Esophagus (tissue), 2 donors: ENCODE results near the gene VWA1. TPM values are rescaled to one million over a fixed set of nuclear protein-coding genes. Genes with fewer than 3 reads are reported as not detected.
A peak's percentile ranks its signal among the peaks of the same experiment; 100 is the strongest.
"Not testable (repeated sequence)": the region's sequence is repeated elsewhere in the genome, so short reads cannot be mapped to it uniquely, and the experiment has no call there.

Experiments used
- H3K27ac ChIP-seq, 2 donors: one replicate each; pipeline ENCODE4 v1.5.1; 2013; ENCODE audit warnings: low read depth in 2 of 2, mild to moderate bottlenecking in 2 of 2, inconsistent platforms in 1 of 2, low read length in 1 of 2, moderate library complexity in 1 of 2
- H3K27me3 ChIP-seq, 2 donors: one replicate each; pipeline ENCODE4 v1.6.1; 2013; ENCODE audit warnings: low read length in 2 of 2, control low read depth in 1 of 2, mild to moderate bottlenecking in 1 of 2; ENCODE audit not compliant: insufficient read depth in 2 of 2, control insufficient read depth in 1 of 2
- H3K36me3 ChIP-seq, 2 donors: one replicate each; pipeline ENCODE4 v1.6.1; 2013; ENCODE audit warnings: low read length in 1 of 2; ENCODE audit not compliant: control insufficient read depth in 2 of 2, insufficient read depth in 2 of 2
- H3K4me1 ChIP-seq, 2 donors: one replicate each; pipeline ENCODE4 v1.6.1; 2013; ENCODE audit warnings: low read length in 1 of 2; ENCODE audit not compliant: control insufficient read depth in 2 of 2, insufficient read depth in 2 of 2
- H3K4me3 ChIP-seq, 2 donors: one replicate each; pipeline ENCODE4 v1.5.1; 2013; ENCODE audit warnings: low read length in 2 of 2, mild to moderate bottlenecking in 2 of 2, low read depth in 1 of 2, moderate library complexity in 1 of 2
- H3K9me3 ChIP-seq, 2 donors: one replicate each; pipeline ENCODE4 v1.6.1; 2013; ENCODE audit warnings: mild to moderate bottlenecking in 2 of 2, low read depth in 1 of 2, low read length in 1 of 2, moderate library complexity in 1 of 2; ENCODE audit not compliant: control insufficient read depth in 2 of 2, insufficient read depth in 1 of 2
- WGBS, 2 donors: extraction: QIAGEN DNeasy Blood & Tissue Kit; methylation state at CpG; one replicate each; pipeline ENCODE4 v1.1.7; 2013; 5-methylcytosine and 5-hydroxymethylcytosine counted together
- polyA plus RNA-seq, 2 donors: library from polyadenylated mRNA; stranded (reverse); fragments of 200-250 nt; gene quantifications; one replicate each; pipeline ENCODE4 v1.2.3, GENCODE V29; 2013
- donor health status: healthy with polysubstance abuse.
- donor health status: Bipolar disorder and iron deficiency.

VWA1 gene
- polyA plus RNA-seq, 2 donors, result 21.0 to 21.4 TPM

GRCh38 chr1:1463312-1463711 lies 27.8 kb downstream of the VWA1 start:
- 85 to 90% methylated on average over 7 of the region's 7 CpGs for WGBS, 2 donors

DNA sequence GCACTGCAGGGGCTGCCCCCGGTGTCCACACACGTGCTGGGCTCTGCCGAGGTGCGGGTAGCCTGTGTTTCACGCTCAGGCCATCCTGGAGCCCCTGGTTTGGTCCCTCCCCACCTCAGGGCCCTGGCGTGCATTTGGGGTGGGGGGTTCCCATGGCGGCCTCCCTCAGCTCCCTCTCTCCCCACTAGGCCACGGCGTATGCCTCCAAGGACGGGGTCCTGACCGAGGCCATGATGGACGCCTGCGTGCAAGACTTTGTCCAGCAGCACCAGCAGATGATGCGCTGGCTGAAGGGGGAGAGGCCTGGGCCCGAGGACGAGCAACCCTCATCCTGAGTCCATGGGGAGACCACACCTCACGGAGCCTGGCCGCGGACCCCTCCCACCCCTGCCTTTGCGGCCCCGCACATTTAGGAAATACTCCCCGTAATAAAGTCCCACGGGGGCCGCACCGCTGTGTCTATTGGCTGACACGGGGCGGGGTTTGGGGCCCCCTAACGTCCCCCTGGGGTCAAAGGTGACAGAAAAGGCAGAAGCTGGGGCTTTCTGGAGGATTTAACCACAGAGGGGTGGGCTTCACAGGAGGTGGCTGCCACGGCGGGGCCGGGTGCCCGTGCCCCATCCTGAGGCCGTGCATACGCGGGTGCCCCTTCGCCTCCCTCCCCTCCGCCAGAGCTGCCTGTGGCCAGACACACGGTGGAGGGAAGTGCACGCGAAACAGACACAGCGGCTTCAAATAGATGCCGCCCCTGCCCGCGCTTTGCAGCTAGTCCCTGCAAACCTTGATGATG lies 32.9 kb downstream of the VWA1 start:
- not testable (repeated sequence) for H3K27ac ChIP-seq, H3K9me3 ChIP-seq, H3K4me1 ChIP-seq, H3K36me3 ChIP-seq, H3K27me3 ChIP-seq, H3K4me3 ChIP-seq
- 87% methylated on average over 22 to 43 of the region's 44 CpGs for WGBS, 2 donors

More at GRCh38 chr1:1463312-1463711, 27.8 kb downstream of the VWA1 start:
- Histone ChIP-seq H3K27me3 (no peaks in the 10 kb centered on the region), H3K36me3 (no peaks in the 10 kb centered on the region), H3K9me3 (no peaks in the 10 kb centered on the region), H3K27ac (no peak overlapping the region), H3K4me3 (no peak overlapping the region), H3K4me1 (peaks cover 6 to 7% of the 10 kb centered on the region in 2 donors)

DNA sequence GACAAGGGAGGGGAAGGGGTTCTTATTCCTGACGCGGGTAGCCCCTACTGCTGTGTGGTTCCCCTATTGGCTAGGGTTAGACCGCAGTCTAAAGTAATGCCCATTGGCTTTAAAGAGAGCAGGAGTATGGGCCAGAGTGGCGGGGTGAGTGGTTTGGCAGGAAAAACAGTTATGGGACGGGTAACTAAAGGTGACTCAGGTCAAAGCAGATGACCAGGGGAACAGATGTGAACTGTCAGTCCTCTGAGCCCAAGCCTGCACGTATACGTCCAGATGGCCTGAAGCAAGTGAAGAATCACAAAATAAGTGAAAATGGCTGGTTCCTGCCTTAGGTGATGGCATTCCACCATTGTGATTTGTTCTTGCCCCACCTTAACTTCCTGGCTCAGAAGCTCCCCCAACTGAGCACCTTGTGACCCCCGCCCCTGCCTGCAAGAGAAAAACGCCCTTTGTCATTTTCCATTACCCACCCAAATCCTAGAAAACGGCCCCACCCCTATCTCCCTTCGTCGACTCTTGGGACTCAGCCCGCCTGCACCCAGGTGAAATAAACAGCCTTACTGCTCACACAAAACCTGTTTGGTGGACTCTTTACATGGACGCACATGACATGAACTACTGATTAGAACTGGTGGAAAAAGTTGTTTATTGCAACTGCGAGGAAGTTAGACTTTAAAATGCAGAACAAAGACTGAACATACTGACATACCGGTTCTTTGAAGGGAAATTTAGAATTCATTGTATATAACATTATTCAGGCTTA lies 35.3 kb downstream of the VWA1 start:
- peak overlapping the region; percentile 86 to 87 for H3K4me3 ChIP-seq
- H3K9me3 ChIP-seq, result no peaks in the 10 kb centered on the region
- H3K27ac ChIP-seq, result peak overlapping the region; percentile 93 to 94
- H3K36me3 ChIP-seq, result no peaks in the 10 kb centered on the region
- H3K27me3 ChIP-seq, result no peaks in the 10 kb centered on the region
- WGBS, 2 donors, result 13 to 15% methylated on average over 16 of the region's 16 CpGs
- peaks cover 3 to 13% of the 10 kb centered on the region in 2 donors for H3K4me1 ChIP-seq

DNA sequence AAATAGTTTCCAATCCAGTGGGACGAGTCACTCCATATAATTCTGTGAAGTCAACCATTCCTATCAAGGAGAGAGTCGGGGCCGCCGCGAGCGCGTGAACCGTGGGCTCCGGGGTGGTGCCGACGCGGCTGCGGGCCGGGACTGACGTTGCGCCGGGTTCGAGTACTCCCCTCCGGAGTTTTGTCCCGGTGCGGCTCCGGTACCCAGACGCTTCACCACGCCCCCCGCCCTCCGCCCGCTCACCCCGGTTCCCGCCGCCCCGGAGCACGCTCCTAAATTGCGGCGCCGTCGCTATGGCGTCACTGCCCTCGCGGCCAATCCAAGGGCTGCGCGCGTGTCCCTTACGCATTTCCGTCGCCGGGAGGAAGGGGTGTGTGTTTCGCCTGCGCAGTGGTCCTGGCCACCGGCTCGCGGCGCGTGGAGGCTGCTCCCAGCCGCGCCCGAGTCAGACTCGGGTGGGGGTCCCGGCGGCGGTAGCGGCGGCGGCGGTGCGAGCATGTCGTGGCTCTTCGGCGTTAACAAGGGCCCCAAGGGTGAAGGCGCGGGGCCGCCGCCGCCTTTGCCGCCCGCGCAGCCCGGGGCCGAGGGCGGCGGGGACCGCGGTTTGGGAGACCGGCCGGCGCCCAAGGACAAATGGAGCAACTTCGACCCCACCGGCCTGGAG lies 36.0 kb downstream of the VWA1 start, which contains the start of gene ATAD3B:
Gene ATAD3B (plus strand): TSS at position 377 of the 664 bp plus-strand sequence. CDS start 120 bp downstream, at position 497.
- Histone ChIP-seq H3K27me3 (no peaks in the 10 kb centered on the region), H3K36me3 (no peaks in the 10 kb centered on the region), H3K9me3 (no peaks in the 10 kb centered on the region), H3K27ac (peak within 1 kb of the TSS; percentile 93 to 94), H3K4me1 (peaks cover 3 to 13% of the 10 kb centered on the region in 2 donors), H3K4me3 (peak within 1 kb of the TSS; percentile 86 to 87)
- 1% methylated on average over 58 to 87 of the region's 87 CpGs for whole genome bisulfite sequencing, 2 donors

DNA sequence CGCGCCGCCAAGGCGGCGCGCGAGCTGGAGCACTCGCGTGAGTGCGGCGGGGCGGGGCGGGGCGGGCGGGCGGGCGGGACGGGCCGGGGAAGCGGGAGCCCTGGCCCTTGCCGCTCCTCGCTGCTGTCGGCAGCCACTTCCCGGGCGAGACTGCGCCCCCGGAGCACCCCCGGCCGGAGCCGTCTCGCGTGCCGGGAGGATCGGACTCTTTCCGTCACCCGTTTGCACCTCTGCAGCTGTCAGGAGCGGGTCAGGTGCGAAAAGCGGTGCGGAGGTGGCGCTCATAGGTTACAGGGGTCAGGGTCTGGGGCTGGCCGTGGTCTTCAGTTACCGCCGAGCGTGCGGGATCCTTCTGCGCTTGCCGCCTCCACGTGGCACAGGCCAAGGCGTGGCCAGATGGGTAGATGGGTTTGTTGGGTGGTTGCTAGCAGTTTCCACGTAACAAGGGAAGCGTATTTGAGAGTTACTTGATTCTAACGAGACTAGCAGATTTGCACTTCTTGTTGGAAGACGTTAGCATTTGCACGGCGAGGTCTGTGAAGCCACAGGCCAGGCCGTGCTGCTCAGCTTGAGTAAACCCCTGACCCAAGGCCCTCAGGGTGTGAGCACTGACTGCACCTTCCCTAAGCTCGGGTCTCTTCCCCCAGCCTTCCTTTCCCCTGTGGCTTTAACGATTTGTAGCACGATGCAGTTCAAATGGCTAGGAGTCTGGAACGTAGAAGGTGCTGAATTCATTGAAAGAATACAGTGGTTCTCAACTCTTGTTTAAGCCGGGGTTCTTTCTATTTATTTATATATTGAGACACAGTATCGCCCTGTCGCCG lies 36.8 kb downstream of the VWA1 start:
- H3K27me3 ChIP-seq, H3K9me3 ChIP-seq, H3K36me3 ChIP-seq: not testable (repeated sequence)
- 2% methylated on average over 29 to 56 of the region's 65 CpGs for WGBS, 2 donors
- peak overlapping the region; percentile 39 to 74 for H3K27ac ChIP-seq
- H3K4me1 ChIP-seq, result peaks cover 3 to 13% of the 10 kb centered on the region in 2 donors
- H3K4me3 ChIP-seq, result peak overlapping the region; percentile 63 to 87

GRCh38 chr1:1476011-1476410 lies 40.5 kb downstream of the VWA1 start:
- WGBS, 2 donors, result 82 to 84% methylated on average over 14 to 16 of the region's 17 CpGs
- H3K4me1 ChIP-seq, H3K4me3 ChIP-seq, H3K9me3 ChIP-seq, H3K27ac ChIP-seq, H3K27me3 ChIP-seq: not testable (repeated sequence)
- peaks cover 7 to 20% of the 10 kb centered on the region in 2 donors for H3K36me3 ChIP-seq

DNA sequence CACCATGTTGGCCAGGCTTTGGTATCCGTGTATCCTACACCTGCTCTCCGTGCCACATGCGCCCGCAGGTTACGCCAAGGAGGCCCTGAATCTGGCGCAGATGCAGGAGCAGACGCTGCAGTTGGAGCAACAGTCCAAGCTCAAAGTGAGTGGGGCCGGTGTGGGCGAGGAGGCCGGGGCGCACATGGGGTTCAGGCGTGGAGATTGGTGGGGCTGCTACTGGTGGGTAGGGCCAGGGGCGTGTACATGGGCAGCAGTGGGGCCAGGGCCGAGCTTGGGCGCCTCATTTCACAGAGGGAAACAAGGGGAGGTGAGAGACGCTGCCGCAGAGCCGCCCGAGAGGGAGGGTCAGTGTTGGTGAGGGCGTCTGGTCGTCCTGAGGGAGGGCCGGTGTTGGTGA lies 41.7 kb downstream of the VWA1 start:
- Histone ChIP-seq H3K4me3 (no peak overlapping the region), H3K27ac (no peak overlapping the region), H3K36me3 (peaks cover 7 to 25% of the 10 kb centered on the region in 2 donors), H3K27me3 (no peaks in the 10 kb centered on the region), H3K9me3 (peaks cover 0 to 3% of the 10 kb centered on the region in 2 donors), H3K4me1 (peaks cover 3 to 7% of the 10 kb centered on the region in 2 donors)
- 96 to 98% methylated on average over 22 of the region's 22 CpGs for WGBS, 2 donors

- Histone ChIP-seq H3K9me3 (peaks cover 0 to 3% of the 10 kb centered on the region in 2 donors), H3K27ac (no peak overlapping the region), H3K27me3 (no peaks in the 10 kb centered on the region), H3K4me1 (peaks cover 0 to 3% of the 10 kb centered on the region in 2 donors), H3K36me3 (peaks cover 7 to 37% of the 10 kb centered on the region in 2 donors), H3K4me3 (no peak overlapping the region)
- 92% methylated on average over 42 of the region's 42 CpGs for WGBS, 2 donors
These were observed 44.3 kb downstream of the VWA1 start for GRCh38 chr1:1479547-1480487.
